ENCODE measurements around the gene TBC1D1.

- TF ChIP-seq, protein P1, sequence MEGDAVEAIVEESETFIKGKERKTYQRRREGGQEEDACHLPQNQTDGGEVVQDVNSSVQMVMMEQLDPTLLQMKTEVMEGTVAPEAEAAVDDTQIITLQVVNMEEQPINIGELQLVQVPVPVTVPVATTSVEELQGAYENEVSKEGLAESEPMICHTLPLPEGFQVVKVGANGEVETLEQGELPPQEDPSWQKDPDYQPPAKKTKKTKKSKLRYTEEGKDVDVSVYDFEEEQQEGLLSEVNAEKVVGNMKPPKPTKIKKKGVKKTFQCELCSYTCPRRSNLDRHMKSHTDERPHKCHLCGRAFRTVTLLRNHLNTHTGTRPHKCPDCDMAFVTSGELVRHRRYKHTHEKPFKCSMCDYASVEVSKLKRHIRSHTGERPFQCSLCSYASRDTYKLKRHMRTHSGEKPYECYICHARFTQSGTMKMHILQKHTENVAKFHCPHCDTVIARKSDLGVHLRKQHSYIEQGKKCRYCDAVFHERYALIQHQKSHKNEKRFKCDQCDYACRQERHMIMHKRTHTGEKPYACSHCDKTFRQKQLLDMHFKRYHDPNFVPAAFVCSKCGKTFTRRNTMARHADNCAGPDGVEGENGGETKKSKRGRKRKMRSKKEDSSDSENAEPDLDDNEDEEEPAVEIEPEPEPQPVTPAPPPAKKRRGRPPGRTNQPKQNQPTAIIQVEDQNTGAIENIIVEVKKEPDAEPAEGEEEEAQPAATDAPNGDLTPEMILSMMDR (IDR thresholded peaks at IDR 0.05) = no peak
- no peak for TF ChIP-seq POLR2A (IDR thresholded peaks at IDR 0.05)
Observed at GRCh38 chr4:38109370-38109769, 218.5 kb downstream of the TBC1D1 start.

Data from prostate gland (tissue), 2 donors.